Measurements from ENCODE around the gene RPS28. TPM values are rescaled to one million over a fixed set of nuclear protein-coding genes. Genes with fewer than 3 reads are reported as not detected.
"Not testable (repeated sequence)": the region's sequence is repeated elsewhere in the genome, so short reads cannot be mapped to it uniquely, and the experiment has no call there.

The RPS28 gene
- 1,000 to 10,000 TPM in 2 of 4 donors, 100 to 1,000 TPM in 2; 887 to 1,230 (median 1,019) TPM for total RNA-seq
- polyA plus RNA-seq: 621 TPM
- long read RNA-seq, donor 1, transcript RPS28-203 (4 exons, 1,326 nt): major isoform, 6 of 7 reads
- long read RNA-seq, donor 1, partial matches to known transcripts: 0 of 7 reads
- long read RNA-seq, donor 1, other reads (novel, unspliced or antisense): 1 of 7 reads
- long read RNA-seq, donor 2, transcript RPS28-203 (4 exons, 1,326 nt): major isoform, 275 of 281 reads
- long read RNA-seq, donor 2, partial matches to known transcripts: 3 of 281 reads
- long read RNA-seq, donor 2, other reads (novel, unspliced or antisense): 2 of 281 reads
- long read RNA-seq, donor 3, transcript RPS28-204 (2 exons, 912 nt): minor isoform, 9 of 96 reads
- long read RNA-seq, donor 3, transcript RPS28-203 (4 exons, 1,326 nt): major isoform, 79 of 96 reads
- long read RNA-seq, donor 3, partial matches to known transcripts: 3 of 96 reads
- long read RNA-seq, donor 3, other reads (novel, unspliced or antisense): 3 of 96 reads
- long read RNA-seq, donor 4, transcript RPS28-203 (4 exons, 1,326 nt): major isoform, 131 of 134 reads
- long read RNA-seq, donor 4, partial matches to known transcripts: 2 of 134 reads
- long read RNA-seq, donor 4, other reads (novel, unspliced or antisense): 1 of 134 reads

DNA sequence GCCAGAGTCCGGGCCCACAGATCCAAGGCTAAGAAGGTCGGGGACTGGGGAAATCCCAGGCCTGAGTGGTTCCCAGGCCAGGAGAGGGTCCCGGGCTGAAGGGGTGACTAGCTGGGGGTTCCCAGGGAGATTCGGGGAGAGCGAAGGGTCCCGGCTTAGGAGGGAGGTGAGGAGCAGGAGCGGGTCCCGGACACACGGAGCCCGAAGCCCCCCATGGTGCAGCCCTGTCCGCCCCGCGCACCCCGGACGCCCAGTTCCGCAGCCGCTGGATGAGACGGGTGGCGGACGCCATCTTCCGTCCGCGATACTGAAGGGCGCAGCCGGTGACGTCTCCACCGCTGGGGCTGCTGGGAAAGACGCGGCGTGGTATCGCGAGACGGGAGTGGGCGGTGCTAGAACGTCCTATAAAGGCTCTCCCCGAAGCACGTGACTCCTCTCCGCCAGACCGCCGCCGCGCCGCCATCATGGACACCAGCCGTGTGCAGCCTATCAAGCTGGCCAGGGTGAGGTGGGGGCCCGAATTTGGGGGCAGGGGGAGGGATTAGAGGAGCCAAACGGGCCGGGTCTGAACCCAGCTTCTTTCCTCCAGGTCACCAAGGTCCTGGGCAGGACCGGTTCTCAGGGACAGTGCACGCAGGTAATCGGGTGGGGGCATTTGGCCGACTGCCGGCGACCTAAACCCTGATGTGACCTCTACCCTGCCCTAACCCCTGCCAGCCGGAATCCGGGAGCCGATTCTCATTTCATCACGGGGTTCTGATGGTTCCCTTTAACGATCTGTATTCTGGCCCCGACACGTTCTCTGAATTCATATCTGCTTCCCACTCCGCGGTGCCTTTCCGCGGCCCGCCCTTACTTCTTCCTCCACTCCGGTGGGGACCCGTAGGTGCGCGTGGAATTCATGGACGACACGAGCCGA lies at the start of gene RPS28, which contains the start of gene NDUFA7:
TSS of gene RPS28 (plus strand) at position 430 of the 919 bp plus-strand sequence. CDS start at position 465, 35 bp downstream.
TSS of gene NDUFA7 (minus strand) at position 309 of the 919 bp plus-strand sequence. CDS start at position 292, 17 bp downstream.
- under 1% methylated on average over 72 of the region's 72 CpGs for WGBS
- intact Hi-C loops (cut with DNase I): no loop called here
- DNase-seq (peak; percentile 97 to 99 (median 99)), ATAC-seq (peak; percentile 94 to 96)
- H3K9me3 ChIP-seq (ENCODE audit: control insufficient read depth, low read length): no peaks in the 10 kb centered on the region
- peak within 1 kb of the TSS; percentile 83 for H3K4me3 ChIP-seq (ENCODE audit: low read length)
- H3K27me3 ChIP-seq (ENCODE audit: control insufficient read depth, insufficient read depth): no peaks in the 10 kb centered on the region
- peak within 1 kb of the TSS; percentile 89 for H3K27ac ChIP-seq (ENCODE audit: low read length)
- peaks cover 9% of the 10 kb centered on the region for H3K4me1 ChIP-seq (ENCODE audit: control insufficient read depth, insufficient read depth, low read length)

DNA sequence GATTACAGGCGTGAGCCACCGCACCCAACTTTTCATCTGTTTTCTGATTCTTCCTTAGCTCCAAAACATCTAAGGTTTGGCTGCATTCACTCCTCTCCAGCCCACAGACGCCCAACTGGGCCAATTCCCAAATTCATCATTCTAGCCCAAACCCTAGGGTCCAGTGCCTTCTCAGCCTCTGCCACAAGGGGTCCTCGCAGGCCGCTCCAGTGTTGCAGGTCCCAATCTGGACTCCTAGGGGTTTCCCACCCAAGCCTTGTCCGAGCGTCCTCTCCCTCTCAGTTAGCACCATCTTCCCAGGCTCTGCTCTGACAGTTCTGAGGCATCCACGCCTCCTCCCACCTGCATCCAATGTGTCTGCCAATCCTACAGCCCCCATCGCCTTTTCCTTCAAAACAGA lies 44.8 kb upstream of the RPS28 start:
- no CpG with 5 or more reads among the region's 9 CpGs for WGBS
- H3K27ac ChIP-seq (ENCODE audit: low read length); H3K4me1 ChIP-seq (ENCODE audit: control insufficient read depth, insufficient read depth, low read length); H3K27me3 ChIP-seq (ENCODE audit: control insufficient read depth, insufficient read depth); H3K9me3 ChIP-seq (ENCODE audit: control insufficient read depth, low read length); DNase-seq; H3K4me3 ChIP-seq (ENCODE audit: low read length); intact Hi-C loops (cut with DNase I): not testable (repeated sequence)
- peak; percentile 52 to 83 for ATAC-seq

DNA sequence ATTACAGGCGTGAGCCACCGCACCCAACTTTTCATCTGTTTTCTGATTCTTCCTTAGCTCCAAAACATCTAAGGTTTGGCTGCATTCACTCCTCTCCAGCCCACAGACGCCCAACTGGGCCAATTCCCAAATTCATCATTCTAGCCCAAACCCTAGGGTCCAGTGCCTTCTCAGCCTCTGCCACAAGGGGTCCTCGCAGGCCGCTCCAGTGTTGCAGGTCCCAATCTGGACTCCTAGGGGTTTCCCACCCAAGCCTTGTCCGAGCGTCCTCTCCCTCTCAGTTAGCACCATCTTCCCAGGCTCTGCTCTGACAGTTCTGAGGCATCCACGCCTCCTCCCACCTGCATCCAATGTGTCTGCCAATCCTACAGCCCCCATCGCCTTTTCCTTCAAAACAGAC lies 30.0 kb upstream of the RPS28 start:
- H3K4me3 ChIP-seq (ENCODE audit: low read length); H3K9me3 ChIP-seq (ENCODE audit: control insufficient read depth, low read length); H3K27me3 ChIP-seq (ENCODE audit: control insufficient read depth, insufficient read depth); DNase-seq; H3K4me1 ChIP-seq (ENCODE audit: control insufficient read depth, insufficient read depth, low read length); H3K27ac ChIP-seq (ENCODE audit: low read length); intact Hi-C loops (cut with DNase I): not testable (repeated sequence)
- ATAC-seq: peak; percentile 47 to 80
- no CpG with 5 or more reads among the region's 9 CpGs for WGBS

DNA sequence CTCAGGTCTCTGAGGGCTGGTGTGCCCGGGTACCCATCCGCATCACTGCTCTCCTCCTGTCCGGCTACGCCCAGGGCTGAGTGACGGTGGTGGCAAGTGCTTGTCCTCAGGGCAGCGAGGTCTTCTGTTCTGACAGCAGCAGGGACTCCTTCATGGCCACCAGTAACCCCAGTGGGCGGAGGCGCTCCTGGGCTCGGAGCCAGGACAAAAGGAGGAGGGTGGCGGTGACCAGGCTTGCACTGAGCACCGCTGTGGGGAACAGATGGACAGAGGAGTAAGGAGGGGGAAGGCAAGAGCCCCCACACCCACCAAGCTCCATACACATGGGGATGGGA lies 19.0 kb upstream of the RPS28 start:
- peak; percentile 62 to 67 for ATAC-seq
- H3K27me3 ChIP-seq (ENCODE audit: control insufficient read depth, insufficient read depth): no peaks in the 10 kb centered on the region
- 34% methylated on average over 11 of the region's 11 CpGs for WGBS
- H3K9me3 ChIP-seq (ENCODE audit: control insufficient read depth, low read length): no peaks in the 10 kb centered on the region
- intact Hi-C loops (cut with DNase I): no loop called here
- DNase-seq: peak in 2 of 3 donors; percentile 81 to 85
- H3K27ac ChIP-seq (ENCODE audit: low read length): no peak overlapping the region
- H3K4me3 ChIP-seq (ENCODE audit: low read length): no peak overlapping the region
- peaks cover 2% of the 10 kb centered on the region for H3K4me1 ChIP-seq (ENCODE audit: control insufficient read depth, insufficient read depth, low read length)

DNA sequence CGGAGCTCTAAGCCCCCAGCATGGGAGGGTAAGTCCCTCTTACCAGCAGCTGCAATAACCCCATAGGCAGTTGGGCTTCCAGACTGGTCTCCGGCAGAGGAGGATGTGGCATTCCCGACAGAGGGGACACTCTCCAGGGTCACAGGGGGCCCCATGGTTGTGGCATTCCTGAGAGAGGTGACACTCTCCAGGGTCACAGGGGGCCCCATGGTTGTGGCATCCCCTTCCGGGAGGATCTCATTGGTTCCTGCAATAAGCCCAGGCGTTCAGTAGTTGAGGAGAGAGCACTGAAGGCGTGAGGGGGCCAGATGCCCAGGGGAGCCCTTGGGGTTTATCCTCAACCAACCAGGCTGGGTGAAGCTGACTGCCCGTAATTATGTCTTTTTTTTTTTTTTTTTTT lies 18.6 kb upstream of the RPS28 start:
- Histone ChIP-seq H3K4me1 (ENCODE audit: control insufficient read depth, insufficient read depth, low read length) (peaks cover 2% of the 10 kb centered on the region), H3K9me3 (ENCODE audit: control insufficient read depth, low read length) (no peaks in the 10 kb centered on the region), H3K27me3 (ENCODE audit: control insufficient read depth, insufficient read depth) (no peaks in the 10 kb centered on the region), H3K27ac (ENCODE audit: low read length) (no peak overlapping the region), H3K4me3 (ENCODE audit: low read length) (no peak overlapping the region)
- ATAC-seq (no peak), DNase-seq (peak in 1 of 3 donors; percentile 15)
- intact Hi-C loops (cut with DNase I): no loop called here
- 66% methylated on average over 7 of the region's 7 CpGs for WGBS

DNA sequence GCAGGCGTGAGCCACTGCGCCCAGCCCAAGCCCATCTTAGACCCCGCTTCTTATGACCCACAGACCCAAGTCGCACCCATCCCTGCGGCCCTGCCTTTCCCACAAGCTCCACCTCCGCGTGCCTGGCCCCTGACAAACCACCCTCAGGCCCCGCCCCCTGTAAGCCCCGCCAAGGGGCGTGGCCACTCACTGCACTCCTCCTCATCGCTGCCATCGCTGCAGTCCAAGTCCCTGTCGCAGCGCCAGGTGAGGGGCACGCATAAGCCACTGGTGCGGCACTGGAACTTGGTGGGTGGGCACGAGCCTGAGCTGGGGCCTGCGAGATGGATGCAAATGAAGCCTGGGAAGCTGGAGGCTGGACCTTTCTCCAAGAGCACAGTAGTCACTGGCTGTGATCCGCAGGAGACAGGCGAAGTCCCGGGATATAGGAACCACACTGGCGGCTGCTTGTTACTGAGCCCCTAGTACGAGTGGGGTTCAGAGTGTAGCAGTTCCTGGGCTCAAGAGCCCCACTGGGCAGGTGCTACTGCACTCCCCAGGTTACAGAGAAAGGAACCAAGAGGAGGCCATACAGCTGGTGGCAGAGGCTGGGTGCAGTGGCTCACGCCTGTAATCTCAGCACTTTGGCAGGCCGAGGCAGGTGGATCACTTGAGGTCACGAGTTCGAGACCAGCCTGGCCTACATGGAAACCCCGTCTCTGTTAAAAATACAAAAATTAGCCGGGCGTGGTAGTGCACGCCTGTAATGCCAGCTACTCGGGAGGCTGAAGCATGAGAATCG lies 16.3 kb upstream of the RPS28 start:
- H3K4me1 ChIP-seq (ENCODE audit: control insufficient read depth, insufficient read depth, low read length): peaks cover 2% of the 10 kb centered on the region
- intact Hi-C loops (cut with DNase I): no loop called here

DNA sequence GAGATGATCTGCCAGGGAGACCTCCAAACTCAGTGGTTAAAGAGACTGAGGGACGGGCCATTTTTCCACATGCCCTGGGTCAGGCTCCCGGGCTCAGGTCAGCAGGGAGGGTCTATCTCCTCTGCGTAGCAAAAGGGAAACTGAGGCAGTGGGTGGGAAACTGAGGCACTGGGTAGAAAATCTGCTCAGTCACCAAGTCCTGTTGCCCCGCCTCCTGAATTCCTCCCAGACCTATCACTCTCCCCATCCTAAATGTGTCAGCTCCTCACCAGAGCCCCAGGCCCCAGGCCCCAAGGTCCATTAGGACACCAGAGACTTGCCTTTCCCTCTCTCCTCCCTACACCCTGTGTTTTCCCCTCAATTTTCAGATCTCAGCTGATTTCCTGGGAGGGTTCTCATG lies 15.5 kb upstream of the RPS28 start:
- Histone ChIP-seq H3K4me1 (ENCODE audit: control insufficient read depth, insufficient read depth, low read length) (peaks cover 2% of the 10 kb centered on the region), H3K27ac (ENCODE audit: low read length) (no peak overlapping the region), H3K27me3 (ENCODE audit: control insufficient read depth, insufficient read depth) (no peaks in the 10 kb centered on the region), H3K9me3 (ENCODE audit: control insufficient read depth, low read length) (no peaks in the 10 kb centered on the region), H3K4me3 (ENCODE audit: low read length) (no peak overlapping the region)
- intact Hi-C loops (cut with DNase I): no loop called here
- 97% methylated on average over 4 of the region's 4 CpGs for WGBS
- ATAC-seq (no peak), DNase-seq (peak in 1 of 3 donors; percentile 18)

More for the DNA sequence above, 16.3 kb upstream of the RPS28 start:
- no peak overlapping the region for H3K27ac ChIP-seq (ENCODE audit: low read length)
- H3K27me3 ChIP-seq (ENCODE audit: control insufficient read depth, insufficient read depth): no peaks in the 10 kb centered on the region
- ATAC-seq: no peak
- 86% methylated on average over 33 of the region's 33 CpGs for WGBS
- DNase-seq: peak in 2 of 3 donors; percentile 70 to 71
- H3K4me3 ChIP-seq (ENCODE audit: low read length): no peak overlapping the region
- H3K9me3 ChIP-seq (ENCODE audit: control insufficient read depth, low read length): no peaks in the 10 kb centered on the region

DNA sequence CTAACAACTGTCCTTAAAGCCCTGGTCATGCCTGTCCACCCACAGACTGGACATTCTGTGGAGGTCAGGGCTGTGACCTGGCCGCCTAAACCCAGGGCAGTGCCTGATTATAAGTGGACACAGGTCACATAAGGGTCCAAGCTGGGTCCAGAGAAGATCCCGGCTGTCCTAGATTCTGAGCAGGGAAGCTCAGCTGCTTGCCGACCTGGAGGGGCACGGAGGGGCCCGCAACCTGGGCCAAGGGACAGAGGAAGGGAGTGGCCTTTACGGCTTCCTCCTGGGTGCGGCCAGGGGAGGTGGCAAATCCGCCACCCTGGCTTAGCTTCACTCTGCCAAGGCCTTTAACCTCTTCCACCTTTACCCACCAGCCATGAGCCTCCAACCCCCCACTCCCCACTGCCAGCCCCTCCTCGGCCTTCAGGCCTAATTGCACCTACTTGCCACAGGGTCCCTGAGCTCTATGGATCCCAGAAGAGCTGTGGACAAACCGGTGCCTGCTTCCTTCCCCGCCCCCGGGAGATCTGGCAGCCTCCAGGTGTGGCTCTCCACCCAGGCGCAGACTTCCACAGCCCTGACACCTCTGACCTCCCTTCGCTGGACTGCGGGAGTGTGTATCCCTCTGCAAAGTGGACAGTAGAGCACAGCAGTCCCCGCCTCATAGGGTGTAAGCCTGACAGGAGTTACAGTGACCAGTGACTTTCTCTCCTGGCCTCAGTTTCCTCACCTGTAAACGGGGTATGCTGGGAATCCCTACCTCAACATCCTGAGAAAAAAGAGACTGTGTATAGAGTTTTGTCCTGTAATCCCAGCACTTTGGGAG lies 14.9 kb upstream of the RPS28 start:
- H3K4me3 ChIP-seq (ENCODE audit: low read length): no peak overlapping the region
- peaks cover 2% of the 10 kb centered on the region for H3K4me1 ChIP-seq (ENCODE audit: control insufficient read depth, insufficient read depth, low read length)
- intact Hi-C loops (cut with DNase I): no loop called here
- 65% methylated on average over 17 of the region's 17 CpGs for WGBS
- H3K27ac ChIP-seq (ENCODE audit: low read length): no peak overlapping the region
- no peaks in the 10 kb centered on the region for H3K9me3 ChIP-seq (ENCODE audit: control insufficient read depth, low read length)
- DNase-seq (peak in 1 of 3 donors; percentile 57), ATAC-seq (no peak)
- H3K27me3 ChIP-seq (ENCODE audit: control insufficient read depth, insufficient read depth): no peaks in the 10 kb centered on the region

DNA sequence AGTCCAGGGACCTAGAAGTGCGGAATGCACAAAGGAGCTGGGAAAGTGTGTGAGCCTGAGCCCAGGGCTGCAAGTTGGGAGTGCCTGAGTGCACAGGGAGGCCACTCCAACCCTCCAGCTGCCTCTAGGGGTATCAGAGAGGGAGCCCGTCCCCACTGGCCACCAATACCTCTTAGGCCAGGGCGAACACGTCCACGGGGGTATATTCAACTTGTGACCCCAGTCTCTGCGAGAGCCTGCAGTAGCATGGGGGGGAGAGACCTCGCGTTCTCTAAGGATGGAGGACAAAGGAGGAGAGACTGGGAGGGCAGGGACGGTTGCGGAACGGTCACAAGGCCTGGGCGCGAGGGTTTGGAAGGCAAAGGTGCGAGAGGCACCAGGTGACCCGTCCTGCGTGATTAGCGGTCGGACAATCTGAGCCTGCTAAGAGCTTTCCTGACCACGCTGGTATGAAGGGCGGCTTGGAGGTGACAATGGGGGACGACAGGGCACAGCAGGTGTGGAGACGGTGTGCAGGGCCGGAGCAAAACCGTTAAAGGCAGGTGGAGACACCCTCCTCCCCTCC lies 13.8 kb upstream of the RPS28 start:
- ATAC-seq: peak in 1 of 2 donors; percentile 2
- H3K27me3 ChIP-seq (ENCODE audit: control insufficient read depth, insufficient read depth): no peaks in the 10 kb centered on the region
- WGBS: 17% methylated on average over 24 of the region's 24 CpGs
- H3K27ac ChIP-seq (ENCODE audit: low read length): no peak overlapping the region
- no peaks in the 10 kb centered on the region for H3K9me3 ChIP-seq (ENCODE audit: control insufficient read depth, low read length)
- peak in 1 of 3 donors; percentile 49 for DNase-seq
- intact Hi-C loops (cut with DNase I): no loop called here
- peak overlapping the region; percentile 47 for H3K4me3 ChIP-seq (ENCODE audit: low read length)
- H3K4me1 ChIP-seq (ENCODE audit: control insufficient read depth, insufficient read depth, low read length): peaks cover 2% of the 10 kb centered on the region

All from right cardiac atrium (tissue), 5 donors.